HG02840 (cell line): Measurements from ENCODE around the gene SELE.
"Not testable (repeated sequence)": the region's sequence is repeated elsewhere in the genome, so short reads cannot be mapped to it uniquely, and the experiment has no call there.

Experiments
- ATAC-seq: cut with Tn5 transposase; IDR thresholded peaks from one replicate; pipeline ENCODE4 v1.9.1; 2021; ENCODE audit warnings: mild to moderate bottlenecking, moderate library complexity, moderate number of reproducible peaks; ENCODE audit not compliant: unreplicated experiment, low FRiP score

Gene SELE

GRCh38 chr1:169725930-169726329 lies 7.9 kb downstream of the SELE start:
- ATAC-seq: no peak

- ATAC-seq: no peak
These were observed 9.7 kb downstream of the SELE start for GRCh38 chr1:169724168-169724567.

DNA sequence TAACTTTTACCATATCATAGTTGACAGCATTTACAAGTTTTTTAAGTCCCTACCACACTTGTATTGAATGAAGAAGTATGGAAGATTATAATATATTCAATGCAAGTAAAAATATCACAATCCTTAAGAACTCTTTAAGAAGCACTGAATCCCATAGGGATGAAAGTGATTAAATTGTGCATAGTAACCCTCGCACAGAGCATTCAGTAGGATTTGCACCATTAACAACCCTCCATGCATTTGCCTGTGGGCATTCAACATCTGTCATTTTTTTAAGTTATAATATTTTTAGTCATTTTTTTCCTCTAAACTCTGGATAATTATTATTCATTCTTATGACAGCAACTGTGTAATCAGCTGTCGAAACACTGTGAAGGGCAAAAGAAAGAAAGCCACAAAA lies 10.1 kb downstream of the SELE start:
- no peak for ATAC-seq

DNA sequence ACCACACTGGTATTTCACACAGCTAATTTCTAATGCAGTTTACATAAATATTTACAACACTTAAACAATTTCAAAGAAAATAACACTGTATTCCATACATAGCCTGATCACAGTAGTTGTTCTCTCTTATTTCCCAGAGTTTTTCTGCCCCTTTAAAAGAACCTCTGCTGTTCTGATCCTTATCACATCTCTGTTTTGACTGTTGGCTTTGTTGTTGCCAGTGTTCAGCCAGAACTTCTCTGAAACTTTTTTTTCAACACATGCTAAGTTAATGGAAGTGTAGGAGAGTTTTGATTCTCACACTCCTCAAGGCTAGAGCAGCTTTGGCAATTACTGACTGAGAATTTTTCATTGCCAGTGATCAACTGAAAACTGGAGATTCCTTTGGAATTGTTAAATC lies 11.1 kb downstream of the SELE start:
- ATAC-seq: no peak

- ATAC-seq: not testable (repeated sequence)
These were observed 18.8 kb downstream of the SELE start for GRCh38 chr1:169715100-169715499.

GRCh38 chr1:169713090-169713489 lies 20.8 kb downstream of the SELE start:
- not testable (repeated sequence) for ATAC-seq

DNA sequence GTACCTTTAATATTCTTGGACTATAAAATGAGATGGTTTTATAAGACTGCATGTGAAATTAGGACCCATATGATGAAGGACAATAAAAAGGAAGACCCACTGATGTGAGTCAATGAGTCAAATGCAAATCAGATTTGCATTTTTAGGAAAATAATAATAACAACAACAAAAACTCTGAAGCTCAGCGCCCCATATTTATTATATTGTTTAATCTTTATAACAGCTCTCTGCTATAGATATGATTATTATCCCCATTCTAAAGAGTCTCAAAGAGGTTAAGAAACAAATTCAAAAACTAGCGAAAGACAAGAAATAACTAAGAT lies 21.6 kb downstream of the SELE start:
- no peak for ATAC-seq

GRCh38 chr1:169711469-169712308 lies 22.2 kb downstream of the SELE start, which contains the start of gene SELL:
Gene SELL, minus strand, starts transcription at chr1:169711620. Its CDS starts 122 bp downstream, at chr1:169711498.
- peak; percentile 74 for ATAC-seq

GRCh38 chr1:169708647-169709046 lies 25.2 kb downstream of the SELE start:
- ATAC-seq: no peak

- no peak for ATAC-seq
These were observed 25.8 kb downstream of the SELE start for GRCh38 chr1:169707912-169708604.

DNA sequence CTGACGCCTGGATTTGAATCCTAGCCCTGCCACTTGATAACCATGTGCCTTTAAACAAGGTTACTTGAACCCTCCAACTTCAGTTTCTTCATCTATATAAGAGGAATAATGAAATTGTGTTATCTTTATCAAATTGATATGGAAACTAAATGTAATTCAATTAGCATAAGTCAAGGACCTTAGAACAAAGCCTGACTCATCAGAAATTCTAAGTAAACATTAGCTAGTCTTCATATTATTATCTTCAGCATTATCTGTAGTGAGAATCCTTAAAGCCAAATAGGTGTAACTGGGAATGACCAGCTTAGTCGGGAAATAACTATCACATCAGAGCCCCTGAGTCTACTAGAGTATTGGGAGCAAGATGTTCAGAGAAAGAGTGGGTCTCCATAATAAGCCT lies 29.1 kb downstream of the SELE start:
- no peak for ATAC-seq

DNA sequence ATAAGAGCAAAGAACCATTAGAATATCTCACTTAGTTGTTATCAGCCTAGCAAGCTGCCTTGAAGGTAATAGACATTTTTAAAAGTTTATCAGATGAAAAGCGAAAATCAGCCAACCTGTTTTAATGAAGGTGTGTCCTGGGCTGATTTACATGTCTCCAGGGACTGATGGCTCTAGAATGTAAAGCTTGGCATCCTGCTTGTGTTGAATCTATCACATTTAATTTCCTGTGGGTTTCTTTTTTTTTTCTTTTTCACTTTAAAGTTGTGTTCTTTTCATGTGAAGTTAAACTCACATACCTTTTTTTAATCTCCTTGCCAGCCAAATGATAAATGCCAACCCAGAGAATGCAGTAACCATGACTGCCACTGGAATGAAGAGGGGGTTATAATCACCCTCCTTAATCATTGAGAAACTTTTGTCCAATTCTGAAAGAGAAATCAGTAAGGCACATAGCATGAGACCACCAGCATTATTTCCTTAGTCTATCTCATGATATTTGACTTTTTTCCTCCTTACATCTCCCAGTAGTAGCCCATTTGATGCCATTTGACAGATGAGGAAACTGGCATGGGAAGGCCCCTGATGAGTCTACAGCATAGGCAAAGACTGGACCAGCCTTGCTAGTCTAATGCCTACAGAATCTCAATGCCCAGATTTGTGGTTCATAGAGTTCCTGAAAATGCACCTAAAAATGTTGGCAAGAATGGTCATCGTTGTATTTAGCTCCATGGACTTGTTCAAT lies 32.4 kb downstream of the SELE start:
- ATAC-seq: no peak

GRCh38 chr1:169699707-169700106 lies 34.2 kb downstream of the SELE start:
- no peak for ATAC-seq

DNA sequence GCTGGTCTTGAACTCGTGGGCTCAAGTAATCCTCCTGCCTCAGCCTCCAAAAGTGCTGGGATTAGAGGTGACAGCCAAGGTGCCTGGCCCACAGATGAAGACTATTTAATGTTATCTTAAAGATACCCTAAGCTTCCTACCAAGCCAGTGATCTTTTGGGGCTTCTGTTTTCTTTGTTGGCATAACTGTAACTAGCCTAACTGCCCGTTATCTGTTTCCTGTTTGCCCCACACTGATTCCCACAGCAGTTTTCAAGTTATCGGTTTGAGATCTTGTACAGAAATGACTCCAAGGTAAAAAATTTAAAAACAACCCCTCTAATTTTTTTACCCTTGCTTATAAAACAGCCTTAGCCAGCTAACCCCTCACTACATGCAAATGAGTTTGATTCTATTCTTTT lies 34.9 kb downstream of the SELE start:
- no peak for ATAC-seq

DNA sequence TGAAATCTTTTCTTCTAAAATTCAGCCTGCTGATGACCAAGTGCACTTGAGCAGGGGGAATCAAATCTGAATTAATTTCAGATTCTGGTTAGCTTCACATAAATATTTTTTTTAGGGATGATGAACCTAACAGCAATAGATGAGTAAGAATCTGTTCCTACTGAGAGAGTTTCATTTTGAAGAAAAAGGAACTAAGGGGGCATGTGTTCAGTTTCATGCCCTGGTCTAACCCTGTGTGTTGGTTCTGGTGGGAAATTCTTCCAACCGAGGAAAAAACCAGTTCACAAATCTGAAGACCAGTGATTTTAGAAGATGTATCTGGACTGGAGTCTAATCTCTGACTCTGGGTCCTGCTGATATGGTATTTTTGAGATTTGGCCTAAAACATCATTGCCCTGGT lies 36.1 kb downstream of the SELE start:
- no peak for ATAC-seq

DNA sequence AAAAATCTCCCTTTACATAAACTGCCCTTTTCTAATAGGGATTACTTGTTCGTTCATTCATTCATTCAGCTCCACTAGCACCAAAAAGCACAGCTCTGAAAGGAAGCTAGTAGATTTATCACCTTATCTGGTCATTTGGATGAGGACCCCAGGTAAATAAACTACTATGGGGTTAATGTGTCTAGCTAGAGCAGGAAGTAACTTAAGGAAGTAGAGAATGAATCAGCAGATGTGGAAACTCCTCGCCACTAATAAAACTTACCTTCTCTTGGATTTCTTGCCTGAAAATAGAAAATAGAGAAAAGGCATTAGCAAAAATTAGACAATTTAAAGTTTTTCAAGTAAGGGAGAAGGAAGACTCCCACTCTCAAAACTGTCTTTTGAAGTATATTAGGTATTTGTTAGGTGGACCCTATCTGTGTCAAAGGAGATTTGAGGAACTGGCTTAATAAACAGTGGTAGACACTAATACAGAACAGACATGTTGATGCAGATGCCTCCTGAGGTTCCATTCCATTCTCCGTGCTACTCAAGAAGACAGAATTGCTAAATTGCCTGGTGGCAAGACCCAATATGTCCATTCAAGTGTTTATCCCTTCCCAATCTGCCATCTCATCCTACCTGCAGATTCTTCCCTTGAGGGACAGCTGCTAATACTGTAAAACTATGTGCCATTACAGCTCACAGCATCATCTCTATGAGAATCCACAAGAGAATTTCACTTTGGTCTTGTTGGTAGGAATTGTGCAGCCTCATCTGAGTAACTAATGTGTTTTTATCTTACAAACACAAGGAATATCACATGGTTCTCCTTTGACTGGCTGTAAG lies 37.4 kb downstream of the SELE start:
- no peak for ATAC-seq

DNA sequence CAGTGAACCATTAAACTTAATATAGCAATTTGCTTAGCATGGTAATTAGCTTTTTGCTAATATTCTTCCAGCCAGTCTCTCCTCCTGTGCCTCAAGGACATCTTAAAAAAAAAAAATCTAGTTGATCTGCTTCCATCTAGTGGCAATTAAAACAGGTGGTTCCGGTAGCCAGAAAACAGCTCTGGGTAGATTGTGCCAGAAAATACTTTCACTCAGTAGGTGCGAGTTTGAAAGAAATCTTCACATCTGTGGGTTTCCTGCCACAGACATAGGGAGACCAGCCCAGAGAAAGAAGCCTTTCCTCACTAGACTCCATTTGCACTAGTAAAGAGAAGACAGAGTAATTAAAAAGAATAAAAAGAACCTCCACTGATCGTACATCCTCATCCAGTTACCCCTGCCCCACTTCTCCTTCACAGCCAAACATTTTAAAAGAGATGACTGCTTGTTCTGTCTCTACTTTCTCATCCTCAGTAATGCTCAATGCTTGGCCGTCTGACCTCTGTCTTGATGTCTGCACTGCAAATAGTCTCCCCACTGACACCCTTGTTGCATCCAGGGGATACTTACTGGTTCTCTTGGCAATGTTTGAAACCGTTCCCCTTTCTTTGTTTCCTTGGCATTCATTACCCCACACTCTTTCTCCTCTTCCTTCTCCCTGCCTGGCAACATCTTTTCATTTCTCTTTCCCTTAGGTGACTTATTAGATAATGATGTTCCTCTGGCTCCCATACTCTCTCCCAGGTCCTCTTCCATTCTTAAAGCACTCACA lies 39.4 kb downstream of the SELE start:
- no peak for ATAC-seq

DNA sequence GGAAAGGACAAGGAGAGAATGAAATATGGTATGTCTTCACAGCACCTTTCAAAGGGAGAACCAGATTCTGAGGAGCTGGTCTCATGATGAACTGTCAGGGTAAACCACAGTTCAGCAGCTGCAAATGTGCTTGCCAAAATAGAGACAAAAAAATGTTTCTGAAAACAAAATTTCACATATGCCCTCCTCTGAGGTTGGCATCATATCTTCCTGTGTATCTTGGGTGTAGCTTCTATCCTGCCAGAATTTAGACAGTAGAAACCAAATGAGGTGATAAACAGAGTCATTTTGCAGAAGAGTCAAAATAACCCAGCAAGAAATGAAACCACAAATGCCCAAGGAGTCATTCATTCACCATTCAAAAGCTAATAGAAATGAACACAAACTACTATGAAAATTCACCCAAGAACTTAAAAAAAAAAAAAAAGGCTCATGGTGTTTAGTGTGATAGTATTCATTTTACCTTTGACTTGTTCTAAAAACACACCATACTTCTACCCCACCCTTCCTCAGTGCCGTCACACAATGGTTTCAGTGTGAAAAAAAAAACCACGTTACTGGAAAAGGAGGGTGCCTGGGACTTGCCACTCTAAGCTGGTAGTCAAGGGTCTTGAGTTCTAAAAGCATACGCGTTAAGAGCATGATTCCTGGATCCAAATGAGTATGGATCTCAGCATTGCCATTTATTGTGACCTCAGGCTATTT lies 41.0 kb downstream of the SELE start:
- ATAC-seq: no peak

- ATAC-seq: no peak
These were observed 43.4 kb downstream of the SELE start for GRCh38 chr1:169690489-169690888.
